HTERT RPE-1 (cell line): ENCODE data around the gene FBXW12.
"Not testable (repeated sequence)": the region's sequence is repeated elsewhere in the genome, so short reads cannot be mapped to it uniquely, and the experiment has no call there.

ENCODE experiments used
- in situ Hi-C: fragments of 300-500 bp; cut with MboI; formaldehyde crosslinking; loops from 4 replicates; pipeline ENCODE4 v1.14.3; 2020; ENCODE audit warnings: low sequenced_read_pairs

Gene FBXW12

GRCh38 chr3:48372377-48372770 lies 355 bp downstream of the FBXW12 start:
- in situ Hi-C loops: no loop called here

GRCh38 chr3:48372862-48373435 lies 930 bp downstream of the FBXW12 start:
- in situ Hi-C loops: no loop called here

- in situ Hi-C loops: no loop called here
Observed at GRCh38 chr3:48387634-48388033, 15.6 kb downstream of the FBXW12 start.

DNA sequence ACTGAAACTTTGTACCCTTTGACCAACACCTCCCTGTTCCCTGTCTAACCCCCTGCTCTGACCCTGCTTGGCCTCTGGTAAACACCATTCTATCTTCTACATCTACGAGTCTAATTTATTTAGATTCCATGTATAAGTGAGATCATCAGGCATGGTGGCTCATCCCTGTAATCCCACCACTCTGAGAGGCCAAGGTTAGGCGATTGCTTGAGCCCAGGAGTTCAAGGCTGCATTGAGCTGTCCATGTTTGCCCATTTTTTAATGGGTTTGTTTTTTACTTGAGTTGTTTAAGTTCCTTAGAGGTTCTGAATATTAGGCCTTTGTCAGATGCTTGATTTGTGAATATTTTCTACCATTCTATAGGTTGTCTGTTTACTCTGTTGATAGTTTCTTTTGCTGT lies 16.9 kb downstream of the FBXW12 start:
- in situ Hi-C loops: no loop called here

GRCh38 chr3:48394391-48394790 lies 22.4 kb downstream of the FBXW12 start:
- in situ Hi-C loops: no loop called here

DNA sequence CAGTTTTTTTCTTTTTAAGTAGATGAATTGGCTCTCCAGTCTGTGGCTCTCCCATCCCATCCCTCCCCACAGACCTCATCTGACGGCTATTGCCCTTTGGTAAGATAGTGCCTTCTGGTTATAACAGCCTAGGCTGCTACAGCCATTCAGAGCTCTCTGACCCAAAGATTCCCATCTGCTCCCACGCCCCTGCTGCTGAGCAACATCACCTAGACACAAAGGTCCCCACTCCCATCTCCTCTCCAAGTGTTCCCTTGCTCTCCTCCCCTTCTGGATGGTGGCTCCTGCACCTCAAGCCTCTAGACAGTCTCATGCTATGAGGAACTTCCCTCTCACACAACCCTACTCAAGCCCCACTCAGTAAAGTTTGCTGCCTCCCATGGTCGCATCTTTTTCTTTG lies 23.7 kb downstream of the FBXW12 start:
- in situ Hi-C loops: no loop called here

DNA sequence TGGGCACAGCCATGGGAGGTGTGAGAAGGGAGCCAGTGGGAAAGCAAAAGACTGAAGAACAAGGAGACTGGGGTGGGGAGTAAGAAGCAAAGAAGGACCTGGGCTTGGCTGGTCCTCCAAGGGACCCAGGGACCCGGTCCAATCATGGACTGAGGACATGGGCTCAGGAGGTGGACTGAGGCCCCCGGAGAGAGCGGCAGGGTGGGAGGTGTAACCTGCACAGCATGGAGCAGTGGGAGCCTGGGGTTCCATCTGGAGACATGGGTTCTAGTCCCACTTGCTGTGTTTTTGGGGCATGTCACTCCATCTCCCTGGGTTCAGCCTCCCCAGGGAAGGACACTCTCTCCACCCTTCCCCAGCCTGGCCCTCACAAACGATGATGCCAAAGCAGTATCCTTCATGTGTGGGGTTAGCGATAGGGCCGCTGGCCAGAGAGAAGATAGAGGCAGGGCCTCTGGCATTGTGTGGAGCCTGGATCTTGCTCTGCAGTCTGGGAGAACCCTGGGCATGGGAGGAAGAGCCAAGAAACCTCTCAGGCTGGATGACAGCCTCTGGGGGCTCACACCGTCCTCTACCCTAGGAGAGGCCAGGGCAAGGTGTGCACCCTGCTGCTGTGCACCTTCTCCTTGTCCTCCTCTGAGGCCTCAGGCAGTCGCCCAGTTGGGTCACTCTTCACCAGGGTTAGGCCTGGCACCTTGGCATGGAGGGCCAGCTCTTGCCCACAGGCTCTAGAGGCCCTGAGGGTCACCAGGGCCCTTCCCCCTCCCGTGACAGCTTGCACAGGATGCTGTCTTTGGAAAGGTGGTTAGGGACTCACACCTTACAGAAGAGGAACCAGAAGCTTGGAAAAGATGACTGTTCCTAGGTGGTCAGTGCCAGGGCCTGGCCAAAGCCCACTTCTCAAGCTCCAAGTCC lies 26.0 kb downstream of the FBXW12 start:
- in situ Hi-C loops: no loop called here

GRCh38 chr3:48398701-48399386 lies 26.8 kb downstream of the FBXW12 start:
- in situ Hi-C loops: no loop called here

GRCh38 chr3:48399387-48400172 lies 27.6 kb downstream of the FBXW12 start:
- in situ Hi-C loops: no loop called here

DNA sequence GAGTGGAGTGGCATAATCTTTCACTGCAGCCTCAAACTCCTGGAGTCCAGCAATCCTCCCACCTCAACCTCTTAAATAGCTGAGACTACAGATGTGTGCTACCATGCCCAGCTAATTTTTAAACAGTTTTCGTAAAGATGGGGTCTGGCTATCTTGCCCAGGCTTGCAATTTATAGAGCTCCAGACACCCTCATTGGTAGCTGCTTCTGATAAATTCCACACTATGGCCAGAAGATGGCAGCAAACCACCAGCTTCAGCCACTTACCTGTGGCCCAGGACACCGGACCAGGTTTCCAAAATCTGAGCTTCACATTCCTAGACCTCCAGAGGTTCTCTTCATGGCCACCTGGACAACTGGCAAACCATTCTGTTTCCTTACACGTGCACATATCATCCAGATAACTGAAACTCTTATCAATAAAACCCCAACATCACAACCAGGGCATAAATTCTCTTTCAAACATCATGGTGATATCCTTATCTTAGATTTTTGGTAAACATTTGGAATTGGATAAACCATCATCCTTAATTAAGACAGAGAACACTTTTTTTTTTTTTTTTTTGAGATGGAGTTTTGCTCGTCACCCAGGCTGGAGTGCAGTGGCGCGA lies 28.9 kb downstream of the FBXW12 start:
- in situ Hi-C loops: no loop called here

DNA sequence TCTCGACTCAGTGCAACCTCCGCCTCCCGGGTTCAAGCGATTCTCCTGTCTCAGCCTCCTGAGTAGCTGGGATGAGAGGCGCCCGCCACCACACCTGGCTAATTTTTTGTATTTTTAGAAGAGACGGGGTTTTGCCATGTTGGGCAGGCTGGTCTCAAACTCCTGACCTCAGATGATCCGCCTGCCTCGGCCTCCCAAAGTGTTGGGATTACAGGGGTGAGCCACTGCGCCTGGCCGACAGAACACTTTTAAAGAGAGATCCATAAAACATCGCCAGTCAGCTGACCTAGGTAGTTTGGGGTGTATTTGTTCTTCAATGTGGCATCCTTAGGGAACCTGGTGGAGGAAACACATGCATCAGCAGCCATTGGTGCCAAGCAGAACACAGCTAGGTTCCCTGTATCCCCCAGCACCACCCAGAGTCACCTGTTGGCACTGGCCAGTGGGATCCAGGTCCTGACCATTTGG lies 29.4 kb downstream of the FBXW12 start:
- in situ Hi-C loops: not testable (repeated sequence)

- in situ Hi-C loops: no loop called here
Observed at GRCh38 chr3:48402281-48402732, 30.3 kb downstream of the FBXW12 start.

DNA sequence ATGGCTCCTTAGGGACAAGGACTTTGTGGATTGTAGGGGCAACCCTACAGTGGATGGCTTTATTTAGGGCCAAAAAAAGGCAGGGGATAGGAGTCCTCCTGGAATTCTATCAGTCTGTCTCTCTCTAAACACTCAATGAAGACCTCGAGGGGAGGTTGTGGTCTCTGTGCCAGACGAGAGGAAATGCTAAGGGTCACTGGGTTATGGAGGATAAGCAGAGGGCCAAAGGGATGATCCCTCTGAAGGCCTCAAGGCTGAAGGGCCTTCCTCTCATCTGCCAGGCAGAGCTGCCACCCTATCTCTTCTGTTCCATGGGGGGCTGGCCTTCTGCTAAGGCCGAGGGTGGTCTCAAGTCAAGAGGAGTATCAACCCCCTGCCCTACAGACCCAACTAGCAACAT lies 30.9 kb downstream of the FBXW12 start:
- in situ Hi-C loops: no loop called here

DNA sequence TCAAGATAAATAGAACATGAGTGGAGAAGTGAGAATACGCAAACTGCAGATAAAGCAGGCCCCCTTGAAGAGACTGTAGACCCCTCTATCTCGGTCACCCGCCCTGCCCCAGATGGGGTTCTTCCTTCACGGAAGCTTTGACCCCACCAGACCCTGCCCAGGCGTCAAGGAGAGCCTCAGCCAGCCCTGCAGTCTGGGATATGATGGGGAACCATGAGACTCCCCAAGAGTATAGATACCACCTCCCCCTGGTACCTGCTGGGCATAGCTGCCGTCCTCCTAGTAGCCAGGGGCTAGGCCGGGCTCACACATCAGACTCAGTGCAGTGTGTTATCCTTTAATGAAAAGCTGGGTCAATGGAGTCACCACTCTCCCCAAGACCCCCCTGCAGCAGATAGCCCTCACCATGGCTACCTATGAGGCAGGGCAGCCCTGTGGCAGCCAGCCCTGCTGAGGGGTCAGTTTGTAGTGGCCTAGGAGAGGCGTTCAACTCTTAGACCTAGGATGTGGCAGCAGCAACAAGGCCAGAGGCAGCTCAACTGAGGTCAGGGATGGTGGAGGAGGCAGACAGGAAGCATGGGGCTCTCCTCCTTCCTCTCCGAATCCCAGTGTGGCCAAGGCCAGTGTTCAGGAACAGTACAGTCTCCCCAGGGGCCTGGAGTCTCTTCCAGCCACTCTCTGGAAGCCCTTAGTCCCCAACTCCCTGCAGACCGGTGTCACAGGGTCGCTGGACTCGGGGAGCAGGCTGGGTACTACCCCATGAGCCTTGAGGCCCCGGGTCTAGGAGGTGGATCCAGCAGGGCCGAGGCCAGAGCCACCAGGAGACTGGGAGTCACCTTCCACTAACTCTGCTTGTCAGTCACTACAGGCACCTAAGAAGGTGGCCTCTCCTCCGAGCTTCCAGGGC lies 31.8 kb downstream of the FBXW12 start:
- in situ Hi-C loops: no loop called here

- in situ Hi-C loops: no loop called here
Observed at GRCh38 chr3:48404440-48405342, 32.7 kb downstream of the FBXW12 start.

- in situ Hi-C loops: no loop called here
Observed at GRCh38 chr3:48405343-48405881, 33.4 kb downstream of the FBXW12 start.

- in situ Hi-C loops: no loop called here
Observed at GRCh38 chr3:48405971-48406370, 34.0 kb downstream of the FBXW12 start.
